SK-N-SH (cell line): Measurements from ENCODE around the gene MIF4GD. TPM values are rescaled to one million over a fixed set of nuclear protein-coding genes. Genes with fewer than 3 reads are reported as not detected.

Source experiments
- CTCF ChIA-PET: fragments of 300-600, 350-600 bp; formaldehyde crosslinking; extraction: SDS; loops from one replicate; lab custom pipeline; 2021; lab: Yijun Ruan, JAX
- POLR2A ChIA-PET: fragments of 350-600 bp; sonication (Branson Sonifier 250); formaldehyde crosslinking; extraction: SDS; loops from one replicate; lab custom pipeline; 2020; ENCODE audit warnings: antibody characterized with exemption, inconsistent platforms; lab: Yijun Ruan, JAX
- DNase-seq: peaks from one replicate; pipeline ENCODE4 v3.0.0; 2012
- H2AFZ ChIP-seq: fragments of 200-600 bp; sonication (generic); 2 replicates; pipeline ENCODE4 v1.8.1; 2016; ENCODE audit warnings: antibody characterized with exemption, mild to moderate bottlenecking, low read depth
- H3F3A ChIP-seq: fragments of 200-600 bp; sonication (generic); replicated peaks from 2 replicates; pipeline ENCODE3; 2016; ENCODE audit warnings: antibody characterized with exemption, mild to moderate bottlenecking; ENCODE audit not compliant: insufficient read depth
- H3K27ac ChIP-seq, 2 experiments: fragments of 200-500 bp in 1 of 2; fragments of 200-600 bp in 1 of 2; sonication (Bioruptor generic) in 1 of 2; sonication (generic), shearing (Covaris generic) in 1 of 2; 2 replicates each; pipeline versions ENCODE4 v1.5.1 to v1.6.1; 2014 to 2016; ENCODE audit warnings: low read depth in 2 of 2, inconsistent platforms in 1 of 2, low read length in 1 of 2, mild to moderate bottlenecking in 1 of 2, mixed read lengths in 1 of 2
- H3K27me3 ChIP-seq: fragments of 200-600 bp; sonication (generic), shearing (Covaris generic); 2 replicates; pipeline ENCODE4 v1.6.1; 2016; ENCODE audit warnings: mixed run types; ENCODE audit not compliant: insufficient read depth
- H3K36me3 ChIP-seq, 2 experiments: fragments of 200-500 bp in 1 of 2; fragments of 200-600 bp in 1 of 2; sonication (Bioruptor generic) in 1 of 2; sonication (generic) in 1 of 2; replicated peaks in 1 of 2; 2 replicates each; pipeline versions ENCODE3 to v1.5.1; 2014 to 2016; ENCODE audit warnings: low read length in 1 of 2, mild to moderate bottlenecking in 1 of 2; ENCODE audit not compliant: insufficient read depth in 2 of 2, control insufficient read depth in 1 of 2
- H3K4me1 ChIP-seq, 2 experiments: fragments of 200-500 bp in 1 of 2; fragments of 200-600 bp in 1 of 2; sonication (Bioruptor generic) in 1 of 2; sonication (generic), shearing (Covaris generic) in 1 of 2; 2 replicates each; pipeline versions ENCODE4 v1.5.1 to v1.6.1; 2014 to 2016; ENCODE audit warnings: low read depth in 1 of 2, low read length in 1 of 2, mixed run types in 1 of 2; ENCODE audit not compliant: insufficient read depth in 2 of 2, control insufficient read depth in 1 of 2
- H3K4me2 ChIP-seq: fragments of 200-600 bp; sonication (generic), shearing (Covaris generic); 2 replicates; pipeline ENCODE4 v1.6.1; 2017; ENCODE audit warnings: mixed run types
- H3K4me3 ChIP-seq, 2 experiments: fragments of 200-500 bp in 1 of 2; fragments of 200-600 bp in 1 of 2; sonication (Bioruptor generic) in 1 of 2; sonication (generic), shearing (Covaris generic) in 1 of 2; 2 replicates each; pipeline versions ENCODE4 v1.5.1 to v1.8.1; 2014 to 2016; ENCODE audit warnings: low read depth in 2 of 2, inconsistent platforms in 1 of 2, low read length in 1 of 2, mild to moderate bottlenecking in 1 of 2, mixed read lengths in 1 of 2, moderate library complexity in 1 of 2
- H3K79me2 ChIP-seq: fragments of 200-600 bp; sonication (generic); 2 replicates; pipeline ENCODE4 v1.8.1; 2017; ENCODE audit warnings: mild to moderate bottlenecking; ENCODE audit not compliant: insufficient read depth
- H3K9ac ChIP-seq: fragments of 200-600 bp; sonication (generic); 2 replicates; pipeline ENCODE4 v1.6.1; 2017; ENCODE audit warnings: mixed run types
- H3K9me2 ChIP-seq: fragments of 200-600 bp; sonication (generic); 2 replicates; pipeline ENCODE4 v1.6.1; 2017; ENCODE audit warnings: mixed run types
- H3K9me3 ChIP-seq: fragments of 200-600 bp; sonication (generic); 2 replicates; pipeline ENCODE4 v1.6.1; 2017; ENCODE audit warnings: mixed run types, mild to moderate bottlenecking, moderate library complexity
- H4K20me1 ChIP-seq: fragments of 200-600 bp; sonication (generic); 2 replicates; pipeline ENCODE4 v1.6.1; 2017; ENCODE audit warnings: mild to moderate bottlenecking, mixed run types; ENCODE audit not compliant: insufficient read depth
- CTCF ChIP-seq: fragments of 200-600 bp; sonication (generic); IDR thresholded peaks from 2 replicates; pipeline ENCODE4 v1.6.1; 2017; ENCODE audit warnings: antibody characterized with exemption, mild to moderate bottlenecking, moderate library complexity
- ELF1 ChIP-seq: IDR thresholded peaks from 2 replicates; pipeline ENCODE4 v1.4.0; 2012
- EZH2phosphoT487 ChIP-seq: fragments of 200-600 bp; sonication (generic); IDR thresholded peaks from 2 replicates; pipeline ENCODE4 v1.6.1; 2017; ENCODE audit warnings: low read depth, mixed run types, mild to moderate bottlenecking, antibody characterized with exemption, moderate library complexity, borderline replicate concordance
- FOSL2 ChIP-seq: IDR thresholded peaks from 2 replicates; pipeline ENCODE4 v1.4.0; 2012; ENCODE audit warnings: low read depth, mild to moderate bottlenecking, moderate library complexity, borderline replicate concordance
- FOXM1 ChIP-seq: IDR thresholded peaks from 2 replicates; pipeline ENCODE4 v1.4.0; 2012; ENCODE audit warnings: low read depth, mild to moderate bottlenecking
- GATA2 ChIP-seq: sonication (generic); formaldehyde crosslinking; IDR thresholded peaks from 2 replicates; pipeline ENCODE4 v1.5.0; 2020; ENCODE audit warnings: mild to moderate bottlenecking, missing genetic modification reagents
- JUND ChIP-seq: IDR thresholded peaks from 2 replicates; pipeline ENCODE4 v1.4.0; 2012
- MEF2A ChIP-seq: IDR thresholded peaks from 2 replicates; pipeline ENCODE4 v1.4.0; 2012; ENCODE audit warnings: low read depth, borderline replicate concordance
- MXI1 ChIP-seq: IDR thresholded peaks from 2 replicates; pipeline ENCODE4 v1.6.1; 2012; ENCODE audit warnings: mild to moderate bottlenecking, low read depth, low read length, improper control_type of control experiment
- NRF1 ChIP-seq: IDR thresholded peaks from 2 replicates; pipeline ENCODE4 v1.6.1; 2012; ENCODE audit warnings: low read depth, mild to moderate bottlenecking, low read length
- POLR2AphosphoS5 ChIP-seq: IDR thresholded peaks from 2 replicates; pipeline ENCODE4 v1.6.1; 2012; ENCODE audit warnings: low read depth, low read length
- RCOR1 ChIP-seq: fragments of 150-350 bp; IDR thresholded peaks from 2 replicates; pipeline ENCODE4 v1.6.1; 2017; ENCODE audit warnings: antibody characterized with exemption, low read length
- REST ChIP-seq: IDR thresholded peaks from 2 replicates; pipeline ENCODE4 v1.6.1; 2012; ENCODE audit warnings: mild to moderate bottlenecking, low read depth, low read length, moderate library complexity
- RFX5 ChIP-seq: IDR thresholded peaks from 2 replicates; pipeline ENCODE4 v1.6.1; 2012; ENCODE audit warnings: mild to moderate bottlenecking, improper control_type of control experiment, low read length
- RXRA ChIP-seq: IDR thresholded peaks from 2 replicates; pipeline ENCODE4 v1.4.0; 2012; ENCODE audit warnings: low read depth, mild to moderate bottlenecking, borderline replicate concordance
- SIN3A ChIP-seq: IDR thresholded peaks from 2 replicates; pipeline ENCODE4 v1.6.1; 2012; ENCODE audit warnings: low read depth, mild to moderate bottlenecking, low read length, moderate library complexity, borderline replicate concordance
- TAF1 ChIP-seq: IDR thresholded peaks from 2 replicates; pipeline ENCODE4 v1.6.1; 2012; ENCODE audit warnings: low read depth, mild to moderate bottlenecking, low read length, moderate library complexity, borderline replicate concordance
- USF1 ChIP-seq: IDR thresholded peaks from 2 replicates; pipeline ENCODE4 v1.4.0; 2012; ENCODE audit warnings: low read depth, borderline replicate concordance
- ZBTB33 ChIP-seq: IDR thresholded peaks from 2 replicates; pipeline ENCODE4 v1.4.0; 2012; ENCODE audit warnings: low read depth, borderline replicate concordance
- WGBS: methylation state at CpG from one replicate; pipeline ENCODE4 v1.1.6; 2017; ENCODE audit warnings: low lambda C conversion rate; 5-methylcytosine and 5-hydroxymethylcytosine counted together
- polyA plus RNA-seq, 3 experiments: library from polyadenylated mRNA; depleted of rRNA; stranded (reverse); fragments of >200 nt; gene quantifications; 2 replicates each; pipeline ENCODE4 v1.2.3, GENCODE V29; 2012

The MIF4GD gene
- polyA plus RNA-seq, 1 of the 3 experiments (the other 2 are of a cell fraction) = 65.4 TPM

- H3K27me3 ChIP-seq = no peaks in the 10 kb centered on the region
- H3K9me3 ChIP-seq = no peaks in the 10 kb centered on the region
- no peaks in the 10 kb centered on the region for H4K20me1 ChIP-seq
- no peak overlapping the region for H2AFZ ChIP-seq
- no peaks in the 10 kb centered on the region for H3K4me1 ChIP-seq
- WGBS = 95% methylated on average over 5 of the region's 5 CpGs
- H3K36me3 ChIP-seq = peaks cover 50 to 60% of the 10 kb centered on the region in 2 experiments
- H3K4me2 ChIP-seq = no peak overlapping the region
- H3K9ac ChIP-seq = no peak overlapping the region
- H3K79me2 ChIP-seq = peaks cover 7% of the 10 kb centered on the region; the same call in 1 of the 2 replicates
- H3K27ac ChIP-seq = no peak overlapping the region
- no peak for TF ChIP-seq REST
- no peak for TF ChIP-seq SIN3A
- TF ChIP-seq NRF1 = no peak
- TF ChIP-seq POLR2AphosphoS5 = no peak
- no peak for TF ChIP-seq FOSL2
- no peak for TF ChIP-seq ELF1
- no peak for TF ChIP-seq MEF2A
- TF ChIP-seq RFX5 = no peak
- no peak for TF ChIP-seq MXI1
- no peak for TF ChIP-seq ZBTB33
- no peak for TF ChIP-seq FOXM1
- no peak for TF ChIP-seq TAF1
- TF ChIP-seq RXRA = no peak
- TF ChIP-seq USF1 = no peak
- no peak for TF ChIP-seq CTCF
- TF ChIP-seq JUND = no peak
- TF ChIP-seq GATA2 (CRISPR knock-in tag) = no peak
- no peak for TF ChIP-seq EZH2phosphoT487
- no peak for TF ChIP-seq RCOR1
- CTCF ChIA-PET = interaction anchor here (1.2 to 6.7 kb wide), 4 partner anchors 12 to 197 kb away, joined by 3 to 79 read pairs (median 4); no protein-coding TSS in a partner anchor
- DNase-seq = no peak
- H3K4me3 ChIP-seq = no peak overlapping the region
- POLR2A ChIA-PET = interaction anchor here (0.6 kb wide), 1 partner anchor 24 kb away, joined by 5 read pairs; no protein-coding TSS in a partner anchor
- H3K9me2 ChIP-seq = no peaks in the 10 kb centered on the region
- H3F3A ChIP-seq = no peaks in the 10 kb centered on the region
These were observed 43.3 kb downstream of the MIF4GD start for GRCh38 chr17:75227729-75228128.
